HG03575 (cell line): Measurements from ENCODE around the gene GLI3.

Experiments
- ATAC-seq: cut with Tn5 transposase; IDR thresholded peaks from one replicate; pipeline ENCODE4 v1.9.1; 2021; ENCODE audit not compliant: unreplicated experiment, insufficient number of reproducible peaks, low FRiP score; ENCODE audit errors: extremely low read depth

GLI3 gene

GRCh38 chr7:42097752-42098151 is 139.3 kb downstream of the GLI3 start:
- no peak for ATAC-seq

GRCh38 chr7:42096681-42097561 is 140.1 kb downstream of the GLI3 start:
- ATAC-seq, result no peak

GRCh38 chr7:42096268-42096667 is 140.7 kb downstream of the GLI3 start:
- ATAC-seq, result no peak

- no peak for ATAC-seq
Measured at GRCh38 chr7:42095791-42096190, 141.2 kb downstream of the GLI3 start.

GRCh38 chr7:42093349-42093905 is 143.6 kb downstream of the GLI3 start:
- no peak for ATAC-seq

GRCh38 chr7:42091461-42092291 is 145.3 kb downstream of the GLI3 start:
- no peak for ATAC-seq

GRCh38 chr7:42090806-42091205 is 146.2 kb downstream of the GLI3 start:
- ATAC-seq, result no peak

- no peak for ATAC-seq
Measured at GRCh38 chr7:42090056-42090455, 147.0 kb downstream of the GLI3 start.

- no peak for ATAC-seq
Measured at GRCh38 chr7:42087616-42088015, 149.4 kb downstream of the GLI3 start.

- ATAC-seq, result no peak
Measured at GRCh38 chr7:42085531-42085930, 151.5 kb downstream of the GLI3 start.

GRCh38 chr7:42084263-42084662 is 152.7 kb downstream of the GLI3 start:
- no peak for ATAC-seq

GRCh38 chr7:42083284-42083683 is 153.7 kb downstream of the GLI3 start:
- no peak for ATAC-seq

- ATAC-seq, result no peak
Measured at GRCh38 chr7:42082144-42082543, 154.9 kb downstream of the GLI3 start.

- ATAC-seq, result no peak
Measured at GRCh38 chr7:42081671-42082070, 155.3 kb downstream of the GLI3 start.

- no peak for ATAC-seq
Measured at GRCh38 chr7:42080841-42081586, 156.0 kb downstream of the GLI3 start.

- ATAC-seq, result no peak
Measured at GRCh38 chr7:42077271-42078135, 159.5 kb downstream of the GLI3 start.

- no peak for ATAC-seq
Measured at GRCh38 chr7:42076870-42077269, 160.1 kb downstream of the GLI3 start.

- ATAC-seq, result no peak
Measured at GRCh38 chr7:42075418-42075817, 161.6 kb downstream of the GLI3 start.
